Measurements from ENCODE around the gene HELZ. TPM values are rescaled to one million over a fixed set of nuclear protein-coding genes. Genes with fewer than 3 reads are reported as not detected.
"Not testable (repeated sequence)": the region's sequence is repeated elsewhere in the genome, so short reads cannot be mapped to it uniquely, and the experiment has no call there.

HELZ gene
- total RNA-seq, 1 experiment from 2014 or later, result 16.9 TPM

DNA sequence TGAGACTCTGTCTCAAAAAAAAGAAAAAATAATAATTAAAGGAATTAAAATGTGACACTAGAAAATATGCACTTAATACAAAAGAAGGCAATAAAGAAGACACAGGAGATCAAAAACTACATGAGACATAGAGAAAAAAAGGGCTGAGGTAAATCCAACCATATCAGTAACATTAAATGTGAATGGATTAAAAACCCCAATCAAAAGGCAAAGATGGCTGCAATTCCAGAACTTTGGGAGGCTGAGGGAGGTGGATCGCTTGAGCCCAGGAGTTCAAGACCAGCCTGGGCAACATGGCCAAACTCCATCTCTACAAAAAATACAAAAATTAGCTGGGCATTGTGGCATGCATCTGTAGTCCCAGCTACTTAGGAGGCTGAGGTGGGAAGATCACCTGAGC is 103.0 kb downstream of the HELZ start:
- not testable (repeated sequence) for DNase-seq (ENCODE audit: low read depth)

DNA sequence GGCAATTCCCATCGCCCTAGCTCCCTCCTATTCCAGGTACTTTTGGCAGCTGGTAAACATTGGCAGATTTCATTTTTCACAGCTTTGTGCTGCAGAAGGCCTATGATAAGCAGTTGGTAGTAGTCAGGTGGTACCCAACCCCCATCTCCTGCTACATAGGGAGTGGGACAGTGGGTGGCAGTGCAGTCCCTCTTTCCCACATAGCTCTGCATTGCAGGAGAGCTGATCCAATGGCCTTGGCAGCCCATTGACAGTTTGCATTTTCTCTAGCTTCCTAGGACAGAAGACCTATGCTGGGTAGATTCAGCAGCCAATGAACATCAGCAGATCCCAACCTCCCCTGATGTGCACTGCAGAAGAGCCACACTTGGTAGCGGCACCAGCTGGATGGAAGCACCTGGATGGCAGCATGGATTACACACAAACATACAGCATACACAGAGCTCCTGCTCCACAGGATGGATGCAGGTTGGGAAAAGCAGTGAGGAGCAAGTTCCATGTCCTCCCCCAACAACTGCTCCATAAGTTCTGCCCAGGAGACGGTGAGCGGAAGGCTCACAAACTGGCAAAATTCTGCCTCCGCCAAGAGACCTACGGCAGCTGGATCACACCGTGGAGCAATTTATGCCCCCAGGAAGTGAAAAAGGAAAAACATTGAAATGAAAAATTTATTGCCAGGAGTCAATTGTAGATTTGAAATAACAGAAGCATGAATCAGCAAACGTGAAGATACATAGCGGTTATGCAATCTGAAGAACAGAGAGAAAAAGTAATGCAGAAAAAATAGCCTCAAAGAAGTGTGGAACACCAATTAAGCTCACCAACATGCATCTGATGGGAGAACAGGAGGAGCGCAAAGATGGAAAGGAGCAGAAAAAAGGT is 105.0 kb downstream of the HELZ start:
- no peak for DNase-seq (ENCODE audit: low read depth)

DNA sequence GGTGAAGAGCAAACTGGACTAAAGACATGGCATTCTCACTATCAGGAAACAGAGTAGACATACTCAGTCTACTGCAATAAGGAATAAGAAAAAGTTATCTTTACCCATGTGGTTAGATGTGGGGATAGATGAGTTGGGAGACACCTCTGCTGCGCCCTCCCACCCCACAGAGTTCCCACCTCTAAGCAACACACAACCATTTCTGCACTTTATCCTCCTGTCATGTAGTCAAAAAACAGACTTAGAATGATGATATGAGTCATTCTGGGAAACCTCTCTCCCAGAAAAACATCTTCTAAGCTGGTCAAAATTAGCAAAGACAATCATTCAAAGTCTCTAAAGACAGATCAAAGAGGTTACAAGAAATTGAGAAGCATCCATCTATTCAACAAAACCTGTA is 105.7 kb downstream of the HELZ start:
- no peak for DNase-seq (ENCODE audit: low read depth)

- no peak for DNase-seq (ENCODE audit: low read depth)
Observed at GRCh38 chr17:67138392-67138791, 106.6 kb downstream of the HELZ start.

- no peak for DNase-seq (ENCODE audit: low read depth)
Observed at GRCh38 chr17:67137860-67138259, 107.1 kb downstream of the HELZ start.

- DNase-seq (ENCODE audit: low read depth), result no peak
Observed at GRCh38 chr17:67137026-67137370, 108.0 kb downstream of the HELZ start.

DNA sequence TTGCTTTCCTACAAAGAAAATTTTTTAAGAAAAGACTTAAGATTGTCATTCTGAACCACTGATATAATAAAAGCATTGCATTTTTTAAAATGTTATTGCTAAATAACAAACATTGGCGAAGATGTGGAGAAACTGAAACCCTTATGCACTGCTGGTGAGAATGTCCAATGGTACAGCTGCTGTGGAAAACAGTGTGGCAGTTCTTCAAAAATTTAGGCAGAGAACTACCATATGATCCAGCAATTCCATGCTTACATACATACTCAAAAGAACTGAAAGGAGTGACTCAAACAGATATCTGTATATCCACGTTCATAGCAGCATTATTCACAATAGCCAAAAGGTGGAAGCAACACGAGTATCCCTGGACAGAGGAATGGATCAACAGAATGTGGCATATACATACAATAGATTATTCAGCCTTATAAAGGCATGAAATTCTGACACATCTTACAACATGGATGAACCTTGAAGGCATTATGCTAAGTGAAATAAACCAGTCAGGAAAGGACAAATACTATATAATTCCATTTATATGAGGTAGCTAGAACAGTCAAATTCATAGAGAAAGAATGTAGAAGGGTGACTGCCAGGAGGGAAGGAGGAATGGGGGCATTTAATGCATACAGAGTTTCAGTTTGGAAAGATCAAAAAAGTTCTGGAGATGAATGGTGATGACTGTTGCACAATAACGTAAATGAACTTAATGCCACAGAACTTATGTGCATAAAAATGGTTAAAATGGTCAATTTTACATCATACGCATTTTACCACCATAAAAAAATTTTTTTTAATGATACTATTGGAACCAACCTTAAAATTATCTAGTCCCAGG is 108.6 kb downstream of the HELZ start:
- DNase-seq (ENCODE audit: low read depth), result no peak

- no peak for DNase-seq (ENCODE audit: low read depth)
Observed at GRCh38 chr17:67133161-67133560, 111.8 kb downstream of the HELZ start.

GRCh38 chr17:67132366-67132765 is 112.6 kb downstream of the HELZ start:
- DNase-seq (ENCODE audit: low read depth), result no peak

- no peak for DNase-seq (ENCODE audit: low read depth)
Observed at GRCh38 chr17:67130768-67131167, 114.2 kb downstream of the HELZ start.

DNA sequence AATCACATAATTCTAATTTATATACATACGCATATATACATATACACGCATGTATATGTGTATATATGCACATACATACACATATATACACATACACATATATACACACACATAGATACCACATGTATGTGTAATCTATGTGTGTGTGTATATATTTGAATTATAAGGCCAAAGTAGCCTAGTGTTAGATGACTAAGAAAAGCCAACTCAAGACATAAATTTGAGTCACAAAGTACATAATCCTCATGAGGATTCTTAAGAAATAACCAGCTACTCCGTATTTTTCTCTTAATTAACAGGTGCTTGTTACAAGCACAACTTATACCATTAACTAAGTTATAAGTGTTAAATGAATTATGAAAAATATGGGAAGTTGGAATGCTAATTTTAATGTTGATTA is 115.7 kb downstream of the HELZ start:
- DNase-seq (ENCODE audit: low read depth), result no peak

DNA sequence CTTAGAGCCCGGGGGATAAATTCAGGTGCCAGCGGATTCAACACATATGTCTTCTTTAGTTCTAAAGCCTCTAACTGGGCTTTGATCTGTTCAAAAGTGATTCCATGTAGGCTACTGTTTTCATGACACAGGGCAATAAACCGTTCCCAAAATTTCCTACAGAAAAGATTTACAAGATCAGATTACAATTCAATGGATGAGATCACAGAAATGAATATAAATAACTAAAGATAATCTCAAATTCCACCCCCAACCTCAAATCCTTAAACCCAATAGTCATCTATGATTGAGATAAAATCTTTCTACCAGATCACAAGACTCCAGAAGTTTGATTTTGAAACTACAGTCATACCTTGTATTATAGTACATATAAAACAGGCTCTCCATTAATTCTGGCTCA is 116.3 kb downstream of the HELZ start:
- DNase-seq (ENCODE audit: low read depth), result no peak

DNA sequence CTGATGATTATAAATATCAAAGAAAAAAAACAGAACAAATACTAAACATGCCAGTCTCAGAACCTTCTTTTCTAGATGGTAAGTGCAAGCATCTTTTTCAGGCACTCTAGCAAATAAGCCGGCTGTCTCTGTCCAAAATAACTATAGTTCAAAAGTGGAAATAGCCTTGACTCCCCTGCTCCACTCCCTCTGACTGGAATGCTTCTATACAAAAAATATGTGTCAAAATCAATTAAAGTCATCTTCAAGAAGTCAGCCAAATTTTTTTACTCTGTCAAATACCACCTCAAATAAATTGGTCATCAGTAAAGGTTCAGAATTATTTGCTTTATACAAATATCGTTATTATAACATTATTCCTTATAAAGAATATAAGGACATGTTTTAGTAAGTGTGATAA is 117.1 kb downstream of the HELZ start:
- DNase-seq (ENCODE audit: low read depth), result no peak

DNA sequence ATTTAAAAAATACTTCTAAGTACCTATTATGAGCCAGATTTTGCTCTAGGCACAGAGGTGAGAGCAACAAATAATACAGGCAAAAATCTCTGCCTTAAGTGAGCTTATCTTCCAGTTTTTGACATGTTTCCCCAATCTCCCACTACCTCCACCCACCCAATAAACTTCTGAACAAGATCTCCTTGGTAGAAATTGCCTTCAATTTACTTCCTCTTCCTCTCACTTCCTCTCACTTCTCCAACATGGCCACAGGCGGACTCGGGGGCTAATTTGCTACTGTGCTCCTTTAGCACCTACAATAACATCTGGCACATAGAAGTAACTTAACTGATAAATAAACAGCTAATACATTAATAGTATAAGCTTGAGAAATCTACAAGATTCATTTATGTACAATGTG is 118.0 kb downstream of the HELZ start:
- no peak for DNase-seq (ENCODE audit: low read depth)

- not testable (repeated sequence) for DNase-seq (ENCODE audit: low read depth)
Observed at GRCh38 chr17:67126543-67126942, 118.5 kb downstream of the HELZ start.

DNA sequence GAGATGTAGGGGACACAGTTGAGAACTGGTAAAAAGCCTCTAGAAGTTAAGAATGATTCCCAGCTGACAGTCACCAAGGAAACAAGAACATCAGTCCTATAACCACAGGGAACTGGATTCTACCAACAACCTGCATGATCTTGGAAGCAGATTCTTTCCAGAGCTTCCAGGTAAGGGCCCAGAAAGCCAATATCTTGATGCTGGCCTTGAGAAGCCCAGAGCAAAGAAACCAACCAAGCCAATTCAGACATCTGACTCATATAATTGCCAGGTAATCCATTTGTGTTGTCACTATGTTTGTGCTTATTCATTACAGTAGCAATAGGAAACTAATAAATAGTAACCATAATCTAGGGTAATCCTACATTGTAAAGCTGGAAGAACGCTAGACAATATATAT is 119.1 kb downstream of the HELZ start:
- no peak for DNase-seq (ENCODE audit: low read depth)

- DNase-seq (ENCODE audit: low read depth), result no peak
Observed at GRCh38 chr17:67125417-67125816, 119.6 kb downstream of the HELZ start.

- DNase-seq (ENCODE audit: low read depth), result no peak
Observed at GRCh38 chr17:67124450-67125148, 120.4 kb downstream of the HELZ start.

GRCh38 chr17:67123699-67124098 is 121.3 kb downstream of the HELZ start:
- no peak for DNase-seq (ENCODE audit: low read depth)

DNA sequence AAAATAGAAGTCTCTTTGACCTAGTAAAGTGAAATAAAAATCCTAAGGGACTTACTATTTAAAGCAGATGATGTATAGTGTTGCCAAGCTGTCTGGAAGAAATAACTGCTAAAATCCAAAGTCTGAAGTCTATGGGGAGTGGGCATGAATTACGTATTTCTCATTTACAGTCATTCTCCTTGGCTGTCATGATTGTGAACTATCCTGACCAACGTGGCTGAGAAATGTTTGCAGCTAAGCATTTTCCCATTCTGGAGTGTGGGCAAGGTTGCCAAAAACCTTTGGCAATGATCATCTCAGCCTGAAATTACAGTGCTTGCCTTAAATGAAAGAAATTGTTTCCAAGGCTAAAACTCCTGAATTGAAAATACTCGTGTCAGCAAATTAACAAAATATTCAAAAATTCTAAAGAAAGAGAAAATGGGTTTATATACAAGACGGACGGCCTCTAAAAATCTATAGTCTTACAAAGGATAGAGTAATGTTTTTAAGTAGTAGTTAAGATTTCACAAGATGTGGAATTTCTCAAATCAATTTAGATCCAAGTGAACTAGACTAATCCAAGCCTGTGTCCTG is 123.6 kb downstream of the HELZ start:
- no peak for DNase-seq (ENCODE audit: low read depth)

GRCh38 chr17:67119102-67119501 is 125.9 kb downstream of the HELZ start:
- DNase-seq (ENCODE audit: low read depth), result no peak

DNA sequence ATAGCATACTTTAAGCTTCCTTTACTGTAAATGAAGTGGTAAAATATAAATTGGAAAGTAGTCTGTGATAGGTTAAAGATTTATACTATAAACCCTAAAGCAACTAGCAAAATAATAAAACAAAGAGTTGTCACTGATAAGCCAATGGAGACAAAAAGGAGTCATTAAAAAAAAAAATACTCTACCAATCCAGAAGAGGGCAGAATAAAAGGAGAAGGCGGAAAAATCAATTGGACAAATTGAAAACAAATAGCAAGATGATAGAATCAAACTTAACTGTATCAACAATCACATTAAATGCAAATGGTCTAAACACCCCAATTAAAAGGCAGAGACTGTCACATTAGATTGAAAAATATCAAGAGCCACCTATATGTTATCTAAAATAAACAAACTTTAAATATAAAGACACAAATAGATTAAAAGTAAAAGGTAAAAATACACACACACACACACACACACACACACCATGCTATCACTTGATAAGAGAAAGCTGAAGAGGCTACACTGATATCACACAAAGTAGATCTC is 128.9 kb downstream of the HELZ start:
- no peak for DNase-seq (ENCODE audit: low read depth)

Measured in Daoy (cell line).